NCI-H345 treated with DMSO at 0.1 percent for 48 hours (cell line): ENCODE data around the gene FLOT2.
A peak's percentile ranks its signal among the peaks of the same experiment; 100 is the strongest.
"Not testable (repeated sequence)": the region's sequence is repeated elsewhere in the genome, so short reads cannot be mapped to it uniquely, and the experiment has no call there.

Experiments used
- DNase-seq: peaks from one replicate; lab custom pipeline; 2025; ENCODE audit not compliant: unreplicated experiment; lab: John Stamatoyannopoulos, UW

Gene FLOT2

GRCh38 chr17:28917029-28917428, 19.5 kb upstream of the FLOT2 start:
- DNase-seq = no peak

GRCh38 chr17:28916302-28916934, 18.9 kb upstream of the FLOT2 start:
- DNase-seq = peak; percentile 16

GRCh38 chr17:28912938-28913333, 15.4 kb upstream of the FLOT2 start:
- no peak for DNase-seq

GRCh38 chr17:28912281-28912937, 14.9 kb upstream of the FLOT2 start:
- DNase-seq = no peak

- no peak for DNase-seq
These were observed 14.0 kb upstream of the FLOT2 start for GRCh38 chr17:28911411-28912045.

GRCh38 chr17:28910534-28910933, 13.0 kb upstream of the FLOT2 start:
- DNase-seq = no peak

GRCh38 chr17:28908640-28909167, 11.2 kb upstream of the FLOT2 start:
- no peak for DNase-seq

- DNase-seq = no peak
These were observed 10.4 kb upstream of the FLOT2 start for GRCh38 chr17:28907709-28908475.

GRCh38 chr17:28906706-28907438, 9.3 kb upstream of the FLOT2 start:
- DNase-seq = no peak

GRCh38 chr17:28906276-28906675, 8.7 kb upstream of the FLOT2 start:
- DNase-seq = no peak

GRCh38 chr17:28904800-28905199, 7.3 kb upstream of the FLOT2 start:
- no peak for DNase-seq

- DNase-seq = not testable (repeated sequence)
These were observed 6.0 kb upstream of the FLOT2 start for GRCh38 chr17:28903546-28903841.

- DNase-seq = peak; percentile 93
These were observed 5.4 kb upstream of the FLOT2 start, which contains the start of gene DHRS13 for GRCh38 chr17:28902819-28903545. DHRS13 (minus strand) TSS chr17:28903079; CDS start chr17:28902944, 135 bp downstream.

GRCh38 chr17:28901866-28902818, 4.6 kb upstream of the FLOT2 start:
- no peak for DNase-seq

- DNase-seq = no peak
These were observed 3.6 kb upstream of the FLOT2 start for GRCh38 chr17:28900986-28901726.

- no peak for DNase-seq
These were observed 1.8 kb upstream of the FLOT2 start for GRCh38 chr17:28899212-28899815.

- no peak for DNase-seq
These were observed 1.0 kb upstream of the FLOT2 start for GRCh38 chr17:28898527-28898955.
